Stimulated activated effector memory CD8-positive, alpha-beta T cell treated with anti-CD3 and anti-CD28 coated beads, Interleukin-12 subunit alpha, Interleukin-12 subunit beta, amount 100 ng/mL, for 72 hours (primary cell): ENCODE measurements around the gene OLFM3.

ENCODE experiments used
- ATAC-seq: fragments of 150-1000 bp; cut with Tn5 transposase; 2 replicates; pipeline ENCODE4 v1.10.0; 2021
- DNase-seq, 2 donors: peaks; one replicate each; pipeline ENCODE4 v3.0.0; 2021 to 2022; ENCODE audit warnings: low spot score in 2 of 2
- H3K27ac Mint-ChIP-seq: one replicate; pipeline ENCODE4 v1.8.0; 2022; ENCODE audit warnings: mild to moderate bottlenecking, mixed read lengths
- H3K36me3 Mint-ChIP-seq: one replicate; pipeline ENCODE4 v1.8.0; 2022; ENCODE audit warnings: mild to moderate bottlenecking, mixed read lengths
- H3K4me1 Mint-ChIP-seq: one replicate; pipeline ENCODE4 v1.8.0; 2022; ENCODE audit warnings: mixed read lengths
- H3K4me3 Mint-ChIP-seq: one replicate; pipeline ENCODE4 v1.8.0; 2022; ENCODE audit warnings: mild to moderate bottlenecking, mixed read lengths
- H3K9me3 Mint-ChIP-seq: one replicate; pipeline ENCODE4 v1.8.0; 2022; ENCODE audit warnings: mixed read lengths

OLFM3 gene

DNA sequence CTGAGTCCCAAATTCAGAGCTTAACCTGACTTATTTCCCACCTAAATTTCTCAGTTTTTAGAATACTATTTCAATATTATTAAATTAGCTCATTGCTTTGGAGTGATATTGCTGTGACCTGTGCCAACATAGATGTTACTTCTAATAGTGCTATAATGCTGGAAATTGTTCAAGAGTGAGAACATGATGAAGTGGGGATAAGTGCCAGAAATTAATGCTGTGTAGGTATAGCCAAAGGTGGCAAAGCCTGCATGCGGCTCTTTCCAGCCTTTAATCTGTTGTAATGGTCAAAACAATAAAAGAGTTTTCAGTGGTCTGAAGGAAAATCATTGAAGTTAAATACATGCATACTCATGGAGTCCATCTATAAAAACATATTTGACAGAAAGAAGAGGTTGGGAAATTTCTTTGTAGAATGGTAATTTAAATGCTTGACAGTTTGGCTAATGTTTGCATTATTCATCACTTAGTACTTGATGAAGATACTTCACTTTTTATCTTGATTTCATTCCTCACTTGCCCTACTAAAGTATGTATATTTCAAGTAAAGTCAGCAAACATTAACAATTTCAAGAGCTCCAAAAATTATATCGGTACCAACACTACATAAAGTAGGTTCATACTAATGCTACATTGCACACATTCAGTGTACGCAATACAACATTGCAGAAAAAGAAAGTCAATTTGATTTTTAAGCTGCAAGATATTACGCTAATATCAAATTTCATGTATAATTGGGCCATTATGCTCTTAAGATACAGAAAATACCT, 82.1 kb downstream of the OLFM3 start:
- no peak for DNase-seq
- peaks cover 2% of the 10 kb centered on the region for H3K9me3 Mint-ChIP-seq
- no peaks in the 10 kb centered on the region for H3K36me3 Mint-ChIP-seq
- no peaks in the 10 kb centered on the region for H3K4me1 Mint-ChIP-seq
- no peak overlapping the region for H3K4me3 Mint-ChIP-seq
- no peak overlapping the region for H3K27ac Mint-ChIP-seq
- ATAC-seq = no peak

- H3K4me3 Mint-ChIP-seq = no peak overlapping the region
Measured at GRCh38 chr1:101911894-101912293, 84.8 kb downstream of the OLFM3 start.

DNA sequence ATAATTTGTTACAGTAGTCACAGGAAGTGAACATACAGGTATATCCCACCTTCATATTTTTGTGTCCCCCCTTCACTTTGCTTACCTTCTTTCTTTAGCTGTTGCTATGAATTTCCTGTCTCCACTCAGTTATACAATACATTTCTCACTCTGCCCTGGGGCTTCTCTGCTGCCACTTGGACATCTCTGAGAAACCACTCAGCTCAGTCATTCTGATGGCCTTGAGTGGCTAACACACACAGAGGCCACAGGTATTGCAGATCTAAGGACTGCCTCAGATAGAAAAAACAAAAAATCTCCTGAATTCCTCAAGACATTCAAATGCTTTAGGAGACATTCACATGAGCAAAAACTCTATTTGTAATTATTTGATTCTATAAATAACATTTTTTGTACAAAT, 87.7 kb downstream of the OLFM3 start:
- Mint-ChIP-seq H3K27ac (no peak overlapping the region), H3K4me3 (no peak overlapping the region), H3K4me1 (no peaks in the 10 kb centered on the region), H3K36me3 (no peaks in the 10 kb centered on the region), H3K9me3 (peaks cover 11% of the 10 kb centered on the region)
- DNase-seq (no peak), ATAC-seq (no peak)

More at GRCh38 chr1:101911894-101912293, 84.8 kb downstream of the OLFM3 start:
- DNase-seq (no peak), ATAC-seq (no peak)
- no peak overlapping the region for H3K27ac Mint-ChIP-seq
- H3K4me1 Mint-ChIP-seq = no peaks in the 10 kb centered on the region
- H3K36me3 Mint-ChIP-seq = no peaks in the 10 kb centered on the region
- H3K9me3 Mint-ChIP-seq = peaks cover 9% of the 10 kb centered on the region

DNA sequence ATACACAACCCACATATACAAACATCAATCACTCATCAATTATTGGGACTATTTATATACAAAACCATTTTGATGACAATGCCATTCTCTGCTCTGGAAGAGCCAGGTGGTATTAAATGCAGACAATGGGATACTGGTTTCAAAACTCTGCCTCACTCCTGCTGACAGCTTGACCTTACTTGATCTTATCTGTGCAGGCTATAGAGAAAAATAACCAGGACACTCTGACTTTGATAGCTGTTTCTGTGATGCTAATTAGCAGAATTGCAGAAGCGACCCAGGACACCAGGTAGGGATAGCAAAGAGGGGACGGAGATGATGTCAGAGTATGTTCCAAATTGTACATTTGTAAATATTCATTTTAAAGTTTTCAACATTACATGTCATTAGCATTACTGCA, 89.5 kb downstream of the OLFM3 start:
- Mint-ChIP-seq H3K4me3 (no peak overlapping the region), H3K27ac (no peak overlapping the region), H3K4me1 (no peaks in the 10 kb centered on the region), H3K9me3 (peaks cover 12% of the 10 kb centered on the region), H3K36me3 (no peaks in the 10 kb centered on the region)
- DNase-seq (no peak), ATAC-seq (no peak)

DNA sequence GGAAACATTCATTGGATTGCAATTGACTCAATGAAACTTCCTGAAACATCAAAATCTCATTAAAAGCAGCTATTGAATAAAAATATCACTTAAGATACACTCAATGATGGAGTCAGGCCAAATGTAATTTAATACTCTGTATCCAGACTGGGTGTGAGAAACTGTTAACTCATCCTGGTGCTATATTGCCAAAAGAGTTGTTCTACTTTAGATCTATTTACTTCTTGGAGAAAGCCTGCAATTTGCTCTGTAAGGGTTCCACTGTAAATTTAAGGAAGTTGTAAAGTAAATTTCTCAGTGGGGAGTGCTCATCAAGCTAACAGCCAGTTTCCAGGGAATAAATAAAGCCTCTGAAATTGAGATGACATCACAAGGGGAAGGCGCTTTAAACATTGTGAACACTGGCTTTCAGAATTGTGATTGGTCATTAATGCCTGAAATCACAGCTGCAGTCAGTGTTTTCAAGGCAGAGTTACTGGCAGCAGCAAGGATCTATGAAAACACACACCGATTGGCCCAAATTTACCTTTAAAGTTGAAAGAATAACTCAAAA, 91.4 kb downstream of the OLFM3 start:
- DNase-seq = no peak
- no peak for ATAC-seq
- Mint-ChIP-seq H3K4me1 (no peaks in the 10 kb centered on the region), H3K9me3 (peaks cover 10% of the 10 kb centered on the region), H3K36me3 (no peaks in the 10 kb centered on the region), H3K4me3 (no peak overlapping the region), H3K27ac (no peak overlapping the region)

DNA sequence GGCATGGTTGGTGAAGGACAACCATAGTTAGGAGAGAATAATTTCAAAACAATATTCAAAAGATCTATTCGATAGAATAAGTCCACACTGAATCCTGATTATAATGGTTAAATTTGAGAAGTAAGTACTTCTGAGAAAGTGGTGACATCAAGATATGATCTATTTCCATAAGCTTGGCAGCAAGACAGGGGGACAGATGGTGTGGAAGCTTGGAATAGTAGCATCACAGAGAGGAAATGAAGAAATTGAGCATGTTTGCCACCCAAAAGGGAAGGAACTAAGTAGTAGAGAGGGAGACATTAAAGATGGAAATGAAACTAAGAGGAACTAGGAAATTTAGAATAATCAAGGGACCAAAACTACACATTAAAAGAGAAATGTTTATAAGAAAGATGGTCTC, 94.5 kb downstream of the OLFM3 start:
- no peak for DNase-seq
- ATAC-seq = no peak
- H3K4me3 Mint-ChIP-seq = no peak overlapping the region
- H3K4me1 Mint-ChIP-seq = no peaks in the 10 kb centered on the region
- no peaks in the 10 kb centered on the region for H3K36me3 Mint-ChIP-seq
- H3K9me3 Mint-ChIP-seq = peaks cover 3% of the 10 kb centered on the region
- no peak overlapping the region for H3K27ac Mint-ChIP-seq

- DNase-seq (no peak), ATAC-seq (no peak)
- no peaks in the 10 kb centered on the region for H3K36me3 Mint-ChIP-seq
Measured at GRCh38 chr1:101898137-101898536, 98.6 kb downstream of the OLFM3 start.

GRCh38 chr1:101884621-101885020, 112.1 kb downstream of the OLFM3 start:
- Mint-ChIP-seq H3K4me1 (no peaks in the 10 kb centered on the region), H3K36me3 (no peaks in the 10 kb centered on the region), H3K27ac (no peak overlapping the region), H3K4me3 (no peak overlapping the region), H3K9me3 (peaks cover 7% of the 10 kb centered on the region)
- DNase-seq (no peak), ATAC-seq (no peak)

More at GRCh38 chr1:101898137-101898536, 98.6 kb downstream of the OLFM3 start:
- no peak overlapping the region for H3K27ac Mint-ChIP-seq
- peaks cover 4% of the 10 kb centered on the region for H3K9me3 Mint-ChIP-seq
- H3K4me1 Mint-ChIP-seq = no peaks in the 10 kb centered on the region
- H3K4me3 Mint-ChIP-seq = no peak overlapping the region

- Mint-ChIP-seq H3K4me1 (no peaks in the 10 kb centered on the region), H3K36me3 (no peaks in the 10 kb centered on the region), H3K4me3 (no peak overlapping the region), H3K9me3 (no peaks in the 10 kb centered on the region), H3K27ac (no peak overlapping the region)
- no peak for ATAC-seq
- DNase-seq = no peak
Measured at GRCh38 chr1:101875891-101876290, 120.8 kb downstream of the OLFM3 start.

GRCh38 chr1:101873672-101874071, 123.1 kb downstream of the OLFM3 start:
- ATAC-seq (no peak), DNase-seq (no peak)
- no peaks in the 10 kb centered on the region for H3K9me3 Mint-ChIP-seq
- H3K36me3 Mint-ChIP-seq = no peaks in the 10 kb centered on the region
- no peak overlapping the region for H3K27ac Mint-ChIP-seq
- no peak overlapping the region for H3K4me3 Mint-ChIP-seq
- no peaks in the 10 kb centered on the region for H3K4me1 Mint-ChIP-seq

DNA sequence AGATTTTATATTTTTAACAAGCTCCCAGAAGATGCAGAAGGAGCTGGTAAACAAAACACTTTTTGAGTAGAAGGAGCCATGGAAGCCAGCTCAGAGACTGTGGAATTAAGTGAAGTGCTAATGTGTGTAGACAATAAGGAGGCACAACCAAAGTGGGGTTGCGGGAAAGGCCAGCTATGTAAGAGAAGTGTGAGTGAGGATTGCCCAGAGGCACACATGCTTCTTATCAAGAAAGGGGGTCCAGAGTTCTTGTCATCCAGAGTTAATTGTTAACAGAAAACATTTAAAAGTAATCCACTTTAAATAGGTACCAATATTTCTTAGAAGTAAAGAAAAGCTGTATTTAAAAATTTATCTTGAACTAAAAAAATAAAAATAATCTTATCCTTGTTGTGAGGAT, 136.8 kb downstream of the OLFM3 start:
- H3K9me3 Mint-ChIP-seq = peaks cover 3% of the 10 kb centered on the region
- no peak overlapping the region for H3K4me3 Mint-ChIP-seq
- no peaks in the 10 kb centered on the region for H3K36me3 Mint-ChIP-seq
- no peak for DNase-seq
- no peaks in the 10 kb centered on the region for H3K4me1 Mint-ChIP-seq
- no peak overlapping the region for H3K27ac Mint-ChIP-seq
- ATAC-seq = no peak

DNA sequence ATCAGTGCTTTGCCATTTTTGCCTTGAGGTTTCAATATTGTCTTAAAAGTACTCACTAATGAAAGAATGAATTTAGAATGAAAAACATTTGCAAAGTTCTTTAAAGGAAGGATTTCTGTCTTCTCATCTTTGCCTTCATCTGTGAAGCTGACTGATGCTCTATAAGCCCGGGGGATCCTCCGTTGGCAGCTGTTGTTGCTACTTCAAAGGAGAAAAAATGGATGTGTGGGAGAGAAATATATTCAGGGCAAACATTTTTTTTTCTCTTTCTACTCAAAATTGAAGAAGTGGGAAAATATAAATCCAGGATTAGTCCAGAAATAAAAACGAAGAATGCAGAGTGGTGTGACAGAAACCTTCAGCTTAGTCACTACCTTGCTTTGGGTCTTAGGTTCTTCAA, 142.5 kb downstream of the OLFM3 start:
- DNase-seq (no peak), ATAC-seq (no peak)
- peaks cover 3% of the 10 kb centered on the region for H3K9me3 Mint-ChIP-seq
- H3K4me1 Mint-ChIP-seq = no peaks in the 10 kb centered on the region
- H3K36me3 Mint-ChIP-seq = no peaks in the 10 kb centered on the region
- no peak overlapping the region for H3K27ac Mint-ChIP-seq
- H3K4me3 Mint-ChIP-seq = no peak overlapping the region

DNA sequence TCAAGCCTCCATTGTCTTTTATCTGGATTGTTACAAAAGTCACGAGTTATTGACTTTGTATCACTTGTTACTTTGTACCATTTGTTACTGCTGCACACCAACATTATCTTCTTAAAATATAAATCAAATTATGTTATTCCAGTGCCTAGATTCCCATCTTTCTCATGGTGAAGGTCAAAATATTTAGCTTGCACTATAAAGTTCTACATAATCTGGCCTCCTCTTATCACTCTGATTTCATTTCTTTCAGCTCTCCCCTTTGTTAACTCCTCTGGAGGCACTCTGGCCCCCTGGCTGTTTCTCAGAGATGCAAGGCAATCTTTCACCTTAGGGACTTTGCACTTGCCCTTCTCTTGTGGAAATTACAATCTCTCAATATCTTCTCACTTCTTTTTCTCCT, 143.8 kb downstream of the OLFM3 start:
- ATAC-seq (no peak), DNase-seq (no peak)
- no peaks in the 10 kb centered on the region for H3K36me3 Mint-ChIP-seq
- no peak overlapping the region for H3K4me3 Mint-ChIP-seq
- no peaks in the 10 kb centered on the region for H3K4me1 Mint-ChIP-seq
- H3K9me3 Mint-ChIP-seq = peaks cover 3% of the 10 kb centered on the region
- H3K27ac Mint-ChIP-seq = no peak overlapping the region

- Mint-ChIP-seq H3K4me1 (no peaks in the 10 kb centered on the region), H3K9me3 (no peaks in the 10 kb centered on the region), H3K36me3 (no peaks in the 10 kb centered on the region), H3K4me3 (no peak overlapping the region), H3K27ac (no peak overlapping the region)
- ATAC-seq (no peak), DNase-seq (no peak)
Measured at GRCh38 chr1:101849356-101849755, 147.4 kb downstream of the OLFM3 start.

DNA sequence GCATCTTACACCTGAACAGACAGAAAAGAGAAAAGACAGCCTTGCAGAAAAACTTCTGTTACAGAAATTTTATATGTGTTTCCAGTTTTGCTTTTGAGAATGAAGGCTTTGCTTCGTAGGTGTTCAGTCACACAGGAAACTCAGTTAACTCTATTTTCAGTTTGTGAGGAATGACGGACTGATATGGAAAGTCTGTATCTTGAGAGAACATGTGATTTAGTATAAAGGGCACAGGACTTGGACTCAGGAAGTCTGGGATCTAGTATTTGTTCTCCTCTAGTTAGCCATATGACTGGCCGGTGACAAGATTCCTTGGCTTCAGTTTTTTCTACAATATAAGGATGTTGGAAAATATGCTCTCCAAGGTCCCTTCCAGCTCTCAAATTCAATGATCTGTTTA, 149.1 kb downstream of the OLFM3 start:
- DNase-seq (no peak), ATAC-seq (no peak)
- Mint-ChIP-seq H3K4me3 (no peak overlapping the region), H3K36me3 (no peaks in the 10 kb centered on the region), H3K27ac (no peak overlapping the region), H3K4me1 (no peaks in the 10 kb centered on the region), H3K9me3 (no peaks in the 10 kb centered on the region)

- Mint-ChIP-seq H3K9me3 (no peaks in the 10 kb centered on the region), H3K36me3 (no peaks in the 10 kb centered on the region), H3K4me3 (no peak overlapping the region), H3K4me1 (no peaks in the 10 kb centered on the region), H3K27ac (no peak overlapping the region)
- no peak for DNase-seq
- no peak for ATAC-seq
Measured at GRCh38 chr1:101846820-101847219, 149.9 kb downstream of the OLFM3 start.
